Mesothelial cell of epicardium (in vitro differentiated cells): Measurements from ENCODE around the gene SYNPO2. TPM values are rescaled to one million over a fixed set of nuclear protein-coding genes. Genes with fewer than 3 reads are reported as not detected.

Experiments used
- DNase-seq, 2 experiments: peaks; one replicate each; pipeline ENCODE4 v3.0.0; 2021; ENCODE audit warnings: low spot score in 2 of 2; ENCODE audit not compliant: unreplicated experiment in 2 of 2
- H3K27ac Mint-ChIP-seq: 2 replicates; pipeline ENCODE4 v1.8.0; 2021; ENCODE audit warnings: mixed read lengths
- H3K27me3 Mint-ChIP-seq: 2 replicates; pipeline ENCODE4 v1.8.0; 2021; ENCODE audit warnings: low read depth, mixed read lengths
- H3K36me3 Mint-ChIP-seq: 2 replicates; pipeline ENCODE4 v1.8.0; 2021; ENCODE audit warnings: mixed read lengths
- H3K4me1 Mint-ChIP-seq: 2 replicates; pipeline ENCODE4 v1.8.0; 2021; ENCODE audit warnings: mixed read lengths
- H3K4me3 Mint-ChIP-seq: 2 replicates; pipeline ENCODE4 v1.8.0; 2021; ENCODE audit warnings: mild to moderate bottlenecking, moderate library complexity, mixed read lengths
- H3K9me3 Mint-ChIP-seq: 2 replicates; pipeline ENCODE4 v1.8.0; 2021; ENCODE audit warnings: mixed read lengths
- total RNA-seq: library from RNA; stranded (reverse); gene quantifications from 3 replicates; pipeline ENCODE4 v1.2.1, GENCODE V29; 2021
- TF ChIP-seq, protein P1 (sequence below): fragments of 200-600 bp; sonication (generic); IDR thresholded peaks from one replicate; pipeline ENCODE4 v1.5.0; 2021; ENCODE audit warnings: antibody characterized with exemption; ENCODE audit not compliant: unreplicated experiment

SYNPO2 gene
- total RNA-seq, 1 donor from 2014 or later, result 23.4 TPM

DNA sequence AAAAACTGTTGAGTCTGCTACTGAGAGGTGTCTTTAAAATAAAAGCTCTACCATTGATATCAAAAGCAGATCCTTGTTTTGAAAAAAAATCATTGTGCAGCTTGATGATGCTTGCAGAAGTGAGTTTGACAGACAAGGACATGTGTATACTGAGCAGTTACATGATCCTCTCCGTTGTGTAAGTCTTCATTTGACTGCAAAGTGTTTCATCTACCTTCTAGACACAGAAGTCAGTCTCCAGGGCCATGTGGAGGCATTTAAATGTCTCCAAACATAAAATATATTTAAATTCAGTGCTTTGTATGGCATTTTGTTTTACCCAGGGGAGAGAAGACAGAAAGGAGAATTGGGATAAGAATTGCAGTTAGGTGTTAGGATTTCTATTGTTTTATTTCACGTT, 139.2 kb downstream of the SYNPO2 start:
- H3K9me3 Mint-ChIP-seq, result no peaks in the 10 kb centered on the region
- H3K27ac Mint-ChIP-seq, result no peak overlapping the region
- no peak for DNase-seq
- H3K4me3 Mint-ChIP-seq, result no peak overlapping the region
- H3K36me3 Mint-ChIP-seq, result peaks cover 26% of the 10 kb centered on the region
- H3K4me1 Mint-ChIP-seq, result peaks cover 22% of the 10 kb centered on the region
- TF ChIP-seq, protein P1, sequence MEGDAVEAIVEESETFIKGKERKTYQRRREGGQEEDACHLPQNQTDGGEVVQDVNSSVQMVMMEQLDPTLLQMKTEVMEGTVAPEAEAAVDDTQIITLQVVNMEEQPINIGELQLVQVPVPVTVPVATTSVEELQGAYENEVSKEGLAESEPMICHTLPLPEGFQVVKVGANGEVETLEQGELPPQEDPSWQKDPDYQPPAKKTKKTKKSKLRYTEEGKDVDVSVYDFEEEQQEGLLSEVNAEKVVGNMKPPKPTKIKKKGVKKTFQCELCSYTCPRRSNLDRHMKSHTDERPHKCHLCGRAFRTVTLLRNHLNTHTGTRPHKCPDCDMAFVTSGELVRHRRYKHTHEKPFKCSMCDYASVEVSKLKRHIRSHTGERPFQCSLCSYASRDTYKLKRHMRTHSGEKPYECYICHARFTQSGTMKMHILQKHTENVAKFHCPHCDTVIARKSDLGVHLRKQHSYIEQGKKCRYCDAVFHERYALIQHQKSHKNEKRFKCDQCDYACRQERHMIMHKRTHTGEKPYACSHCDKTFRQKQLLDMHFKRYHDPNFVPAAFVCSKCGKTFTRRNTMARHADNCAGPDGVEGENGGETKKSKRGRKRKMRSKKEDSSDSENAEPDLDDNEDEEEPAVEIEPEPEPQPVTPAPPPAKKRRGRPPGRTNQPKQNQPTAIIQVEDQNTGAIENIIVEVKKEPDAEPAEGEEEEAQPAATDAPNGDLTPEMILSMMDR, result no peak
- no peaks in the 10 kb centered on the region for H3K27me3 Mint-ChIP-seq

DNA sequence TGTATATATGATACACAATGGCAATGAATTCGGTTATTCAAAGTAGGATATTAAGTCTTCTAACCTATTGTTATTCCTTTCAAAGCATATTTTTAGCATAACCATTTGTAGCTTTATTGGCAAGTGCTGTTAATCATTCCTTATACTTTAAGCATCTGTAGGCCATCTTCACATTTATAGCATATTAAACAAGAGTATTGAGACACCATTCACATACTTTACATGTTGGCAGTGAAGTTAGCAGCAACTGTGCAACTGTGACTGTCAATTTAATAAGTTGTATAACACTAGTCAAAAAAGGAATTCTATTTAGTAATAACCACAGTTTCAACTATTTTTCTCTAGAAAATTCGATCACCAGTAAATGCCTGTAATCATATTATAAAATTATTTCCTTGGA, 139.6 kb downstream of the SYNPO2 start:
- H3K27me3 Mint-ChIP-seq, result no peaks in the 10 kb centered on the region
- no peak for DNase-seq
- H3K4me1 Mint-ChIP-seq, result peaks cover 26% of the 10 kb centered on the region

DNA sequence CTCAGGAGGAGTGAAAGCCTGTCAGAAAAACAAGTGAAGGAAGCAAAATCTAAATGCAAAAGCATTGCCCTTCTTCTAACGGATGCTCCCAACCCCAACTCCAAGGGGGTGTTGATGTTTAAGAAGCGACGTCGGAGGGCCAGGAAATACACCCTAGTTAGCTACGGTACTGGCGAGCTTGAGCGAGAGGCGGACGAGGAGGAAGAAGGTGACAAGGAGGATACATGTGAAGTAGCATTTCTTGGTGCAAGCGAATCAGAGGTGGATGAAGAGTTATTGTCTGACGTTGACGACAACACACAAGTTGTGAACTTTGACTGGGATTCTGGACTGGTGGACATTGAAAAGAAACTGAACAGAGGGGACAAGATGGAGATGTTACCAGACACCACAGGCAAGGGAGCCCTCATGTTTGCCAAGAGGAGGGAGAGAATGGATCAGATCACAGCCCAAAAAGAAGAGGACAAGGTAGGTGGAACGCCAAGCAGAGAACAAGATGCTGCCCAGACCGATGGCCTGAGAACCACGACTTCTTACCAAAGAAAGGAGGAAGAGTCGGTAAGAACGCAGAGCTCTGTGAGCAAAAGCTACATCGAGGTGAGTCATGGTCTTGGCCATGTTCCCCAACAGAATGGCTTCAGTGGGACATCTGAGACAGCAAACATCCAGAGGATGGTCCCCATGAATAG, 141.3 kb downstream of the SYNPO2 start:
- H3K4me3 Mint-ChIP-seq, result no peak overlapping the region
- no peaks in the 10 kb centered on the region for H3K27me3 Mint-ChIP-seq
- no peak overlapping the region for H3K27ac Mint-ChIP-seq
- peaks cover 32% of the 10 kb centered on the region for H3K36me3 Mint-ChIP-seq
- TF ChIP-seq, protein P1, result no peak
- no peaks in the 10 kb centered on the region for H3K9me3 Mint-ChIP-seq
- H3K4me1 Mint-ChIP-seq, result peaks cover 37% of the 10 kb centered on the region
- no peak for DNase-seq

More for the DNA sequence above, 139.6 kb downstream of the SYNPO2 start:
- H3K36me3 Mint-ChIP-seq, result peaks cover 30% of the 10 kb centered on the region
- H3K4me3 Mint-ChIP-seq, result no peak overlapping the region
- H3K9me3 Mint-ChIP-seq, result no peaks in the 10 kb centered on the region
- TF ChIP-seq, protein P1, result no peak
- no peak overlapping the region for H3K27ac Mint-ChIP-seq

DNA sequence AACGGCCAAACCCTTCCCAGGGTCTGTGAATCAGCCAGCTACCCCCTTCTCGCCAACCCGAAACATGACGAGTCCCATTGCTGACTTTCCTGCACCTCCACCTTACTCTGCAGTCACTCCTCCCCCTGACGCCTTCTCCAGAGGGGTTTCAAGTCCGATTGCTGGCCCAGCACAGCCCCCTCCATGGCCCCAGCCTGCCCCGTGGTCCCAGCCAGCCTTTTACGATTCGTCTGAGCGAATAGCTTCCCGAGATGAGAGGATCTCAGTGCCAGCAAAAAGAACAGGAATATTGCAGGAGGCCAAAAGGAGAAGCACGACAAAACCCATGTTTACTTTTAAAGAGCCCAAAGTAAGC, 141.9 kb downstream of the SYNPO2 start:
- Mint-ChIP-seq H3K9me3 (no peaks in the 10 kb centered on the region), H3K4me1 (peaks cover 32% of the 10 kb centered on the region), H3K27ac (no peak overlapping the region), H3K27me3 (no peaks in the 10 kb centered on the region), H3K4me3 (no peak overlapping the region), H3K36me3 (peaks cover 32% of the 10 kb centered on the region)
- TF ChIP-seq, protein P1, result no peak
- DNase-seq, result no peak

DNA sequence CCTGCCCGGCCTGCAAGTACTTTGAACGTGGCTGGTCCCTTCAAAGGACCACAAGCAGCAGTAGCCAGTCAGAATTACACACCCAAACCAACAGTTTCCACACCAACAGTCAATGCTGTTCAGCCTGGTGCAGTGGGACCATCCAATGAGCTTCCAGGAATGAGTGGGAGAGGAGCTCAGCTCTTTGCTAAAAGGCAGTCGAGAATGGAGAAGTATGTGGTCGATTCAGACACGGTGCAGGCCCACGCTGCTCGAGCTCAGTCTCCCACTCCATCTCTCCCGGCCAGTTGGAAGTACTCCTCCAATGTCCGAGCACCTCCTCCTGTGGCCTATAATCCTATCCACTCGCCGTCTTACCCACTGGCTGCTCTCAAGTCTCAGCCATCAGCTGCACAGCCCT, 142.6 kb downstream of the SYNPO2 start:
- Mint-ChIP-seq H3K9me3 (no peaks in the 10 kb centered on the region), H3K36me3 (peaks cover 32% of the 10 kb centered on the region), H3K4me3 (no peak overlapping the region), H3K27ac (no peak overlapping the region), H3K27me3 (no peaks in the 10 kb centered on the region), H3K4me1 (peaks cover 26% of the 10 kb centered on the region)
- DNase-seq, result no peak
- TF ChIP-seq, protein P1, result no peak
